Fibroblast of villous mesenchyme (primary cell): ENCODE measurements around the gene EML6. TPM values are rescaled to one million over a fixed set of nuclear protein-coding genes. Genes with fewer than 3 reads are reported as not detected.

Source experiments
- DNase-seq: peaks from one replicate; pipeline ENCODE4 v3.0.0-alpha.2; 2010; ENCODE audit warnings: low read depth
- H3K4me3 ChIP-seq: 2 replicates; pipeline ENCODE4 v1.5.1; 2011; ENCODE audit warnings: low read depth, mild to moderate bottlenecking, low read length
- total RNA-seq: library from RNA; depleted of rRNA; stranded (reverse); fragments of >200 nt; gene quantifications from 2 replicates; pipeline ENCODE4 v1.2.3, GENCODE V29; 2012
- TF ChIP-seq, protein P1 (sequence below): IDR thresholded peaks from 2 replicates; pipeline ENCODE4 v1.5.1; 2012; ENCODE audit warnings: low read depth, mild to moderate bottlenecking, low read length; ENCODE audit not compliant: insufficient read depth

EML6 gene
- total RNA-seq, 1 donor = 1.3 TPM

DNA sequence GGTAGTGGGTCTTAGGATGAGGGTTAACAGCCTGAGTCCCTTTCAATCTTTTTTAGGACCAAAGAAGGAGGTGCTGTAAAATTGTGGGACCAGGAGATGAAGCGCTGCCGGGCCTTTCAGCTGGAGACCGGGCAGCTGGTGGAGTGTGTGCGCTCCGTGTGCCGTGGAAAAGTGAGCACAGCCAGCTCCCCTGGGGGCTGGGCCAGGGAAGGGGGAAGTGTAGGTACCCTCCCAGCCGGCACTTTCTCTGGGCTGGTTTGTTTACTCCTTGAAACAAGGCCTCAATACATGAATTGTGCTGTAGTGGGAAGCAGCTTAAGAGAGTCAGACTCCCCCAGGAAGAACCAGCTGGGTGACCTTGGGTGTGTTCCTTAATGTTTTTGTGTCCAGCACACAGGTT is 236.7 kb downstream of the EML6 start:
- TF ChIP-seq, protein P1, sequence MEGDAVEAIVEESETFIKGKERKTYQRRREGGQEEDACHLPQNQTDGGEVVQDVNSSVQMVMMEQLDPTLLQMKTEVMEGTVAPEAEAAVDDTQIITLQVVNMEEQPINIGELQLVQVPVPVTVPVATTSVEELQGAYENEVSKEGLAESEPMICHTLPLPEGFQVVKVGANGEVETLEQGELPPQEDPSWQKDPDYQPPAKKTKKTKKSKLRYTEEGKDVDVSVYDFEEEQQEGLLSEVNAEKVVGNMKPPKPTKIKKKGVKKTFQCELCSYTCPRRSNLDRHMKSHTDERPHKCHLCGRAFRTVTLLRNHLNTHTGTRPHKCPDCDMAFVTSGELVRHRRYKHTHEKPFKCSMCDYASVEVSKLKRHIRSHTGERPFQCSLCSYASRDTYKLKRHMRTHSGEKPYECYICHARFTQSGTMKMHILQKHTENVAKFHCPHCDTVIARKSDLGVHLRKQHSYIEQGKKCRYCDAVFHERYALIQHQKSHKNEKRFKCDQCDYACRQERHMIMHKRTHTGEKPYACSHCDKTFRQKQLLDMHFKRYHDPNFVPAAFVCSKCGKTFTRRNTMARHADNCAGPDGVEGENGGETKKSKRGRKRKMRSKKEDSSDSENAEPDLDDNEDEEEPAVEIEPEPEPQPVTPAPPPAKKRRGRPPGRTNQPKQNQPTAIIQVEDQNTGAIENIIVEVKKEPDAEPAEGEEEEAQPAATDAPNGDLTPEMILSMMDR = no peak
- no peak for DNase-seq
- no peak overlapping the region for H3K4me3 ChIP-seq

DNA sequence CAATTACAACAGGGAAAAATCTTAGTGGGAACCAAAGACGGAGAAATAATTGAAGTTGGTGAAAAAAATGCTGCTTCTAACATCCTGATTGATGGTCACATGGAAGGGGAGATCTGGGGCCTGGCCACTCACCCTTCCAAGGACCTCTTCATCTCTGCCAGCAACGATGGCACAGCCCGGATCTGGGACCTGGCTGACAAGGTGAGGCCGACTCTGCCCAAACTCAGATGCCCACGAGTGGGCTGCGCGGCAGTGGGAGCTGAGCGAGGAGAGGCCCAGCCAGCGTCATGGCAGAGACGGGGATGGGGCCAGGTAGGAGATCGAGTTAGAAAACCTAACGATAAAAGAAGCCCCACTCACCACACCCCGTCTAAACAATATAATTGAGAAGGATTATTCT is 239.0 kb downstream of the EML6 start:
- DNase-seq = no peak
- no peak overlapping the region for H3K4me3 ChIP-seq
- TF ChIP-seq, protein P1 = no peak

DNA sequence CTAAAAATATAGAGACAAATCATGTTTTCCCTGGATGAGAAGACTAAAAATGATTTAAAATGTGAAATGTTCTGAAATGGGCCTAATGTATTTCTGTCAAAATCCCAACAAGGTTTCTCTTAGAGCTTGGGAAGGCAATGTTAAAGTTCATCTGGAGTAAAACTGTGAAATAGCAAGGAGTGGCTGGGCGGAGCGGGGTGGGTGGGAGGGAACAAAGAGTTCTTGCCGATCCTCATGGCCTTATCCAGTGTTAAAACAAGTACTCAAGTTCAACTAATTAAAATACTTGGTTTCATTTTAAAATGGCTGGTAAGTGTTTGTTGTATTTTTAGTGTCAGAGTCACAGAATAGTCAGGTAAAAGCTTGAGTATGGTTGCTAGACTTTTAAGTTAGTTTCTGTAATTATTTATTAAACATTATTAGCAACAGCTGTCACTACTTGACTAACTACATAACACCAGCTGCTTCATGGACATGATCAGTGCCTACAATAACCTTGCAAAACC is 239.5 kb downstream of the EML6 start:
- no peak for DNase-seq
- TF ChIP-seq, protein P1 = no peak
- H3K4me3 ChIP-seq = no peak overlapping the region

DNA sequence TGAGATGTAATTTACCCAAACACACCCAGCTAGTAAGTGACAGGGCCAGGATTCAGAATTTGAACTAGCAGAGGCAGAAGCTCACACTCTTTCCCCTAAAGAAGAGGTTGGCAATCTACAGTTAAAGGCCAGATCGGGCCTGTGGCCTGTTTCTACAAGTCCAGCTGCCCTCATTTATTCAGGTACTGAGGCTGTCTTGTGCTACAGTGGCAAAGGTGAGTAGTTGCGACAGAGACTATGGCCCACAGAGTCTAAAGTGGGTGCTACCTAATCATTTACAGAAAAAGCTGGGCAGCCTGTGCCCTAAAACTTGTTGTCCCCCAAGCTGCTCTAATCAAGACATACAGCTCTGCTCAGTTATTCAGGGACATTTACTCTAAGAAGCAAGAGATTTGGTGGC is 240.0 kb downstream of the EML6 start:
- TF ChIP-seq, protein P1 = no peak
- H3K4me3 ChIP-seq = no peak overlapping the region
- no peak for DNase-seq

DNA sequence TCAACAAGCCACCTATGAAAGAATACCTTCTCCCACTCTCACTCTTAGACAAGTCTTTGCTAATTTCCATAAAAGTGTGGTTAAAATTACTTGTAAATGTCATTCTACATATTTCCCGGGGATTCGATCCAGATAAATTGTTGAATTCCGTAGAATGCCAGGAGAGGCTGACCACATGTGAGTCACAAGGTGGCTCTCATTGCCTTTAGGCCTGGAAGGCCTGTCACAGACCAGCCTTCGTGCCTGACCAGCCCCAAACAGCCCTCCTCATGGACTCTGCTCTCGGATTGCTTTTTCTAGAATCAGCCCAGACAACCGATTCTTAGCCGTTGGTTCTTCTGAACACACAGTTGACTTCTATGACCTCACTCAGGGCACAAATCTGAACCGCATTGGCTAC is 240.8 kb downstream of the EML6 start:
- DNase-seq = no peak
- TF ChIP-seq, protein P1 = no peak
- no peak overlapping the region for H3K4me3 ChIP-seq

DNA sequence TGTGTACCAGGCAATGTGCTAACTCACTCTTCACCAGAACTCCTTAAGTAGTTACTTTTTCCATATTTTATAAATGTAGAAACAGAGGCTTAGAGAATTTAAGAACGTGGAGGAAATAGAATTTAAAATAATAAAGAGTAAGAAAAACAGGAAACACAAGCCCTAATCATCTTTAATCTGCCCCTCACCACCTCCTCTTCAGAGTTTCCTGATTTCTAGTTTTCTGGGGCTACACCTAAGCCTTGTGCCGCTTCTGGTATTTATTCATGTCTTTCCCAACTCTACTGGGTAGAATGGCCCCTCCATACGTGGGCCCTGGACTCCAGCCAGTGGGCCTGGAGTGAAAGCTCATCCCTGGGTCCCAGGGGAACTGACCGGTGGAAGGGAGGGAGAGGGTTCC is 241.4 kb downstream of the EML6 start:
- H3K4me3 ChIP-seq = no peak overlapping the region
- TF ChIP-seq, protein P1 = no peak
- no peak for DNase-seq

DNA sequence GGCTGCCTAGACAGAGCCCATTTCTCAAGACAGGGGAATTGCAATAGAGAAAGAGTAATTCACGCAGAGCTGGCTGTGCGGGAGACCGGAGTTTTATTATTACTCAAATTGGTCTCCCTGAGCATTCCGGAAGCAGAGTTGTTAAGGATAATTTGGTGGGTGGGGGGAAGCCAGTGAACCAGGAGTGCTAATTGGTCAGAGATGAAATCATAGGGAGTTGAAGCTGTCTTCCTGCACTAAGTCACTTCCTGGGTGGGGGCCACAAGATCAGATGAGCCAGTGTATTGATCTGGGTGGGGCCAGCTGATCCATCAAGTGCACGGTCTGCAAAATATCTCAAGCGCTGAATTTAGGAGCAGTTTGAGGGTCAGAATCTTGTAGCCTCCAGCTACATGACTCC is 242.0 kb downstream of the EML6 start:
- no peak for DNase-seq
- no peak overlapping the region for H3K4me3 ChIP-seq
- TF ChIP-seq, protein P1 = no peak
